Natural killer cell (primary cell): ENCODE data around the gene EYS. TPM values are rescaled to one million over a fixed set of nuclear protein-coding genes. Genes with fewer than 3 reads are reported as not detected.
"Not testable (repeated sequence)": the region's sequence is repeated elsewhere in the genome, so short reads cannot be mapped to it uniquely, and the experiment has no call there.

Source experiments
- ATAC-seq, 3 donors: fragments of 150-1000 bp in 2 of 3; fragments of 200-7000 bp in 1 of 3; cut with Tn5 transposase; 1 replicate in 1 of 3; 2 replicates in 2 of 3; pipeline ENCODE4 v1.10.0; 2021; ENCODE audit warnings: mild to moderate bottlenecking in 2 of 3, moderate library complexity in 2 of 3
- DNase-seq, 2 donors: peaks; one replicate each; pipeline versions ENCODE4 v3.0.0 to v3.0.0-alpha.2; 2013 to 2021; ENCODE audit warnings: mixed read lengths in 1 of 2
- H3K27ac ChIP-seq: one replicate; pipeline ENCODE4 v1.5.1; 2013; ENCODE audit warnings: mild to moderate bottlenecking, low read length
- H3K27me3 ChIP-seq: one replicate; pipeline ENCODE4 v1.6.1; 2013; ENCODE audit warnings: low read length; ENCODE audit not compliant: control insufficient read depth, insufficient read depth
- H3K36me3 ChIP-seq: one replicate; pipeline ENCODE4 v1.6.1; 2013; ENCODE audit warnings: low read length; ENCODE audit not compliant: control insufficient read depth, insufficient read depth
- H3K4me1 ChIP-seq: one replicate; pipeline ENCODE4 v1.6.1; 2013; ENCODE audit warnings: low read length; ENCODE audit not compliant: control insufficient read depth, insufficient read depth
- H3K4me3 ChIP-seq: one replicate; pipeline ENCODE4 v1.5.1; 2013; ENCODE audit warnings: low read length
- H3K9me3 ChIP-seq: one replicate; pipeline ENCODE4 v1.6.1; 2013; ENCODE audit warnings: low read length; ENCODE audit not compliant: control insufficient read depth, insufficient read depth
- H3K27ac Mint-ChIP-seq, 2 donors: one replicate each; pipeline ENCODE4 v1.8.0; 2022; ENCODE audit warnings: mild to moderate bottlenecking in 2 of 2, mixed read lengths in 2 of 2, moderate library complexity in 1 of 2
- H3K27me3 Mint-ChIP-seq, 2 donors: one replicate each; pipeline ENCODE4 v1.8.0; 2022; ENCODE audit warnings: low read depth in 2 of 2, mixed read lengths in 2 of 2
- H3K36me3 Mint-ChIP-seq: one replicate; pipeline ENCODE4 v1.8.0; 2022; ENCODE audit warnings: mixed read lengths
- H3K4me1 Mint-ChIP-seq, 2 donors: one replicate each; pipeline ENCODE4 v1.8.0; 2022; ENCODE audit warnings: mixed read lengths in 2 of 2
- H3K4me3 Mint-ChIP-seq: one replicate; pipeline ENCODE4 v1.8.0; 2022; ENCODE audit warnings: mild to moderate bottlenecking, moderate library complexity, mixed read lengths
- H3K9me3 Mint-ChIP-seq, 2 donors: one replicate each; pipeline ENCODE4 v1.8.0; 2022; ENCODE audit warnings: mixed read lengths in 2 of 2
- WGBS: methylation state at CpG from one replicate; pipeline ENCODE4 v1.1.7; 2013; ENCODE audit warnings: missing lambda C conversion rate; ENCODE audit not compliant: insufficient coverage; 5-methylcytosine and 5-hydroxymethylcytosine counted together
- intact Hi-C: fragments of 100-400 bp; cut with micrococcal nuclease; formaldehyde crosslinking; loops from one replicate; pipeline ENCODE4 v1.14.2; 2022
- total RNA-seq, 4 donors: library from RNA; stranded (reverse); fragments of 120-200 nt in 1 of 4; gene quantifications; one replicate each; pipeline versions ENCODE4 v1.2.3 to v1.2.4, GENCODE V29; 2013 to 2022
- TF ChIP-seq, protein P1 (sequence below): fragments of 200-600 bp; IDR thresholded peaks from one replicate; pipeline ENCODE4 v1.8.0; 2022; ENCODE audit warnings: antibody characterized with exemption

Gene EYS
- total RNA-seq, 3 donors from 2014 or later (not counting 1 experiment from before 2014, with no cell fraction given): 0.55 TPM; not detected in 2

DNA sequence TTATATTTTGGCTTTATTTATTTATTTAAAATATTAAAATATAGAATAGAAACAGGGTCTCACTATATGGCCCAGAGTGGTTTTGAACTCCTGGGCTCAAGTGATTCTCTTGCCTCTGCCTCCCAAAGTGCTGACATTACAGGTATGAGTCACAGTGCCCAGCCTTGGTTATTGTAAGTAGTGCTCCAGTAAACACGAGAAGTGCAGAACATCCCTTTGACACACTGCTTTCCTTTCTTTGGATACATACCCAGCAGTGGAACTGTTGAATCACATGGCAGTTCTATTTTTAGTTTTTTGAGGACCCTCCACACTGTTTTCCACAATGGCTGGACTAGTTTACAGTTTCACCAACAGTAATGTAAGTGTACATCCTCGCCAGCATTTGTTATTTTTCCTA is 1867.5 kb downstream of the EYS start:
- Mint-ChIP-seq H3K4me1 (no peaks in the 10 kb centered on the region), H3K36me3 (no peaks in the 10 kb centered on the region), H3K9me3 (peaks cover 6 to 7% of the 10 kb centered on the region in 2 donors), H3K4me3 (no peak overlapping the region), H3K27me3 (no peaks in the 10 kb centered on the region), H3K27ac (no peak overlapping the region)
- Histone ChIP-seq H3K4me1 (no peaks in the 10 kb centered on the region), H3K27ac (no peak overlapping the region), H3K36me3 (no peaks in the 10 kb centered on the region), H3K4me3 (no peak overlapping the region), H3K9me3 (no peaks in the 10 kb centered on the region), H3K27me3 (no peaks in the 10 kb centered on the region)
- intact Hi-C loops: no loop called here
- no peak for ATAC-seq
- WGBS: 71% methylated on average over 1 of the region's 2 CpGs
- no peak for DNase-seq
- TF ChIP-seq, protein P1, sequence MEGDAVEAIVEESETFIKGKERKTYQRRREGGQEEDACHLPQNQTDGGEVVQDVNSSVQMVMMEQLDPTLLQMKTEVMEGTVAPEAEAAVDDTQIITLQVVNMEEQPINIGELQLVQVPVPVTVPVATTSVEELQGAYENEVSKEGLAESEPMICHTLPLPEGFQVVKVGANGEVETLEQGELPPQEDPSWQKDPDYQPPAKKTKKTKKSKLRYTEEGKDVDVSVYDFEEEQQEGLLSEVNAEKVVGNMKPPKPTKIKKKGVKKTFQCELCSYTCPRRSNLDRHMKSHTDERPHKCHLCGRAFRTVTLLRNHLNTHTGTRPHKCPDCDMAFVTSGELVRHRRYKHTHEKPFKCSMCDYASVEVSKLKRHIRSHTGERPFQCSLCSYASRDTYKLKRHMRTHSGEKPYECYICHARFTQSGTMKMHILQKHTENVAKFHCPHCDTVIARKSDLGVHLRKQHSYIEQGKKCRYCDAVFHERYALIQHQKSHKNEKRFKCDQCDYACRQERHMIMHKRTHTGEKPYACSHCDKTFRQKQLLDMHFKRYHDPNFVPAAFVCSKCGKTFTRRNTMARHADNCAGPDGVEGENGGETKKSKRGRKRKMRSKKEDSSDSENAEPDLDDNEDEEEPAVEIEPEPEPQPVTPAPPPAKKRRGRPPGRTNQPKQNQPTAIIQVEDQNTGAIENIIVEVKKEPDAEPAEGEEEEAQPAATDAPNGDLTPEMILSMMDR: no peak

DNA sequence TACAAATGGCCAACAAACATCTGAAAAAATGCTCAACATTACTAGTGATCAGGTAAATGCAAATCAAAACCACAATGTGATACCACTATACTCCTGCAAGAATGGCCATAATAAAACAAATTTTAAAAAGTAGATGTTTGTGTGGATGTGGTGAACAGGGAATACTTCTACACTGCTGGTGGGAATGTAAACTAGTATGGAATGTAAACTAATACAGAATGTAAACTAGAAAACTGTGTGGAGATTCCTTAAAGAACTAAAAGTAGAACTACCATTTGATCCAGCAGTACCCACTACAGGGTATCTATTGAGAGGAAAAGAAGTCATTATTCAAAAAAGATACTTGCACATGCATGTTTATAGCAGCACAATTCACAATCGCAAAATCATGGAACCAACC is 1878.3 kb downstream of the EYS start:
- DNase-seq, H3K27me3 Mint-ChIP-seq, H3K27ac Mint-ChIP-seq, H3K36me3 Mint-ChIP-seq, H3K36me3 ChIP-seq, H3K4me1 Mint-ChIP-seq, H3K4me3 Mint-ChIP-seq, H3K4me3 ChIP-seq, H3K9me3 ChIP-seq, ATAC-seq, H3K27me3 ChIP-seq, H3K27ac ChIP-seq, intact Hi-C loops, H3K4me1 ChIP-seq: not testable (repeated sequence)
- 88% methylated on average over 1 of the region's 1 CpG for WGBS
- H3K9me3 Mint-ChIP-seq: peaks cover 13 to 23% of the 10 kb centered on the region in 2 donors

DNA sequence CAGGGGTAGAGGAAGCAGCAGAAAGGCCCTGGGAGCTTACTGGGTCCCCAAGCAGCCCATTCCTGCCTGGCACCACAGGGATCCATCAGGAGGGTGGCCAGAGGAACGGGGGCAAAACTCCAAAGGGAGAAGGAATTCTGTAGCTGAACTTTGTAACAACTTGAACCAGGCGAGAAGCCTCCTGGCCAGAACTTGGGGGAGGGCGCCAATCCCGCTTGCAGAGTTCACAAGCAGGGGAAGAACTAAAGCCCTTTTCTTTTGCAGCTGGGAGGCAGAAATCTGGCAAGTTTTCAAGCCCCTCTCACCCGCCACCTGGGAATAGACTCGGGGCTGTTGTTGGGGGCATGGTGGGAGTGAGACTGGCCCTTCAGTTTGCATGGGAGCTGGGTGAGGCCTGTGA is 1882.3 kb downstream of the EYS start:
- intact Hi-C loops: no loop called here
- Mint-ChIP-seq H3K27me3 (peaks cover 0 to 2% of the 10 kb centered on the region in 2 donors), H3K9me3 (peaks cover 11 to 20% of the 10 kb centered on the region in 2 donors), H3K4me1 (no peaks in the 10 kb centered on the region), H3K36me3 (no peaks in the 10 kb centered on the region), H3K27ac (no peak overlapping the region), H3K4me3 (no peak overlapping the region)
- Histone ChIP-seq H3K36me3 (no peaks in the 10 kb centered on the region), H3K4me1 (no peaks in the 10 kb centered on the region), H3K4me3 (no peak overlapping the region), H3K27ac (no peak overlapping the region), H3K27me3 (no peaks in the 10 kb centered on the region), H3K9me3 (no peaks in the 10 kb centered on the region)
- no peak for ATAC-seq
- no peak for DNase-seq
- 91% methylated on average over 5 of the region's 6 CpGs for WGBS
- TF ChIP-seq, protein P1: no peak

DNA sequence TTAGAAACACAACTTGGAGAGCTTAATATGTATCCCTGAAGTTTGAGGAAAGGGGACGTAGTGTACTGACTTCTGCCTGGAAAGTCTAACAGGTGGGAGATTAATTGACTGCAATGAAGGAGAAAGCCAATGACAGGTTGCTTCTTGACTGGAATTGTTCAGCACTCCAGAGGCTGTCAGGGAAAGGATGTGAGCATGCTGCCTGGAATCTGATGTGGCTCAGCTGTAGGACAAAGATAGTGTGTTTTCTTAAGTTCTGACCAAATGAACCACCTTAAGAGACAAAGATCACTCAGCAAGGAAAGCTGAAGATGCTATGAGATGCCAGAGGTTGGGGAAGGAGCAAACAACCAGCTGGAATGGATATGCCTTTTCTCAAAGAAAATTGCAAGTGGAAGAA is 1885.6 kb downstream of the EYS start:
- H3K4me3 ChIP-seq: no peak overlapping the region
- WGBS: 91% methylated on average over 1 of the region's 1 CpG
- H3K27me3 Mint-ChIP-seq: peaks cover 0 to 2% of the 10 kb centered on the region in 2 donors
- H3K4me1 ChIP-seq: no peaks in the 10 kb centered on the region
- no peaks in the 10 kb centered on the region for H3K9me3 ChIP-seq
- no peaks in the 10 kb centered on the region for H3K27me3 ChIP-seq
- peaks cover 6 to 7% of the 10 kb centered on the region in 2 donors for H3K9me3 Mint-ChIP-seq
- H3K27ac Mint-ChIP-seq: no peak overlapping the region
- no peaks in the 10 kb centered on the region for H3K36me3 Mint-ChIP-seq
- H3K4me1 Mint-ChIP-seq: no peaks in the 10 kb centered on the region
- intact Hi-C loops: no loop called here
- no peak overlapping the region for H3K27ac ChIP-seq
- no peaks in the 10 kb centered on the region for H3K36me3 ChIP-seq
- TF ChIP-seq, protein P1: no peak
- DNase-seq (no peak), ATAC-seq (no peak)
- no peak overlapping the region for H3K4me3 Mint-ChIP-seq
